Epidermal melanocyte (primary cell): ENCODE data around the gene DERL3.
A peak's percentile ranks its signal among the peaks of the same experiment; 100 is the strongest.
"Not testable (repeated sequence)": the region's sequence is repeated elsewhere in the genome, so short reads cannot be mapped to it uniquely, and the experiment has no call there.

Experiments used
- DNase-seq: peaks from one replicate; pipeline ENCODE4 v3.0.0; 2011; ENCODE audit warnings: low spot score; ENCODE audit not compliant: insufficient read length

Gene DERL3

DNA sequence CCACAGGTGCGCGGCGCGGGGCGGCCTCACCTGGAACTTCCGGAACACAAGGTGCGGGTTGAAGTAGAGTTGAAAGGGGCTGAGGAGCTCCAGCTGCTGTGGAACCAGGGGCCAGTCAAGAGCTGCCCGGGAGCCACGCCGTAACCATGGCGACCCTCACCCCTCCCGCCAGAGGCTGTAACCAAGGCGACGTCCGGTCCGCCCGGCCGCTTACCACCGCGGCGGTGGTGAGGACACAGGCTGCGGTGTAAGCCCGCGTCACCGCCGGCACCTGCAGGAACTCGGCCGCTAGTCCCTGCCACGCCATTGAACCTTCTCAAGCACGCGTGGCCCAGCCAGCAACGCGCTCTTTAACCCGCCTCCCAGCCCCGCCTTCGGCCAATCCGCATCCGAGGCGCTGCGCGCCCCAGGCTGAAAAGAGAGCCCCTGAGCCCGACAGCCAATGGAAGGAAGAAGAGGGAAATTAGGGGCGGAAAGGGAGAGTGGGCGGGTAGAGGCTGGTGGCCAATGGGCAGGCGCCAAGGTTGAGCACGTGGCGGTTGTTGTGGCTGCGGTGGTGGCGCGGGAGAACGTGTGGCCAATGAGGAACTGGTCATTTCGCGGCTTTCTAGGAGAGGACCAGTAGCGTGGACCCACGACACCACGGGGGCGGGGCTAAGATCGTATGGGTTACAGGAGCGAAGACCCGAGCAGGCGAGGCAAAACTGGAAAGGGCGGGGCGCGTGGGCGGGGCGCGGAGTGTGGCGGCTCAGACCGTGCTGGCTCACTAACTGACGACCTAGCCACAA is at the start of gene DERL3:
TSS of gene DERL3 (minus strand) at position 326 of the 788 bp plus-strand sequence. CDS start at position 307, 19 bp downstream.
- peak; percentile 89 for DNase-seq

DNA sequence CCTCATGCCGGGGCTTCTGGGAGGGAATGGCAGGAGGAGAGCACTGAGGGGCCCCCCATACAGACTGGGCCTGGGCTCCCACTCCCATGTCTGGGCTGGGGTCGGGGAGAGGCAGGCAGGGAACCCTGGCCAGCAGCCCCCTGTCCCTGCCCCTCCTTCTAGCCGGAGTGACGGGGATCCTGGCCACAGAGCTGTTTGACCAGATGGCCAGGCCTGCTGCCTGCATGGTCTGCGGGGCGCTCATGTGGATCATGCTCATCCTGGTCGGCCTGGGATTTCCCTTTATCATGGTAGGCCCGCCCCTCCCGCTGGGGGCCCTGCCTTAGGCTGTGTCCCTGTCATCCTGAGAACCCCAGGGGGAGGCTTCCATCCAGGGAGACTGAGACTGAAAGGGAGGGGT is 45.3 kb upstream of the DERL3 start:
- DNase-seq, result no peak

DNA sequence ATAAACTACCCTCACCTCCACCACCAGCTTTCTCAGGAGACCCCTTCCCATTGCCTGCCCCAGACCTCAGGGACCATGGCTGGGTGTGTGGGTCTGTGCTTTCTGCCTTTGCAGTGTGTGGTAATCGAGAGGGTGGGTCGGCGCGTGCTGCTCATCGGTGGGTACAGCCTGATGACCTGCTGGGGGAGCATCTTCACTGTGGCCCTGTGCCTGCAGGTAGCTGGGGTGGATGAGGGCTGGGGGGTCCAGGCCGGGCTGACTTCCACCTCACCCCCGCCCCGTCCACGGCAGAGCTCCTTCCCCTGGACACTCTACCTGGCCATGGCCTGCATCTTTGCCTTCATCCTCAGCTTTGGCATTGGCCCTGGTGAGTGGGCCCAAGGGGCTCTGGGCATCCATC is 44.9 kb upstream of the DERL3 start:
- no peak for DNase-seq

DNA sequence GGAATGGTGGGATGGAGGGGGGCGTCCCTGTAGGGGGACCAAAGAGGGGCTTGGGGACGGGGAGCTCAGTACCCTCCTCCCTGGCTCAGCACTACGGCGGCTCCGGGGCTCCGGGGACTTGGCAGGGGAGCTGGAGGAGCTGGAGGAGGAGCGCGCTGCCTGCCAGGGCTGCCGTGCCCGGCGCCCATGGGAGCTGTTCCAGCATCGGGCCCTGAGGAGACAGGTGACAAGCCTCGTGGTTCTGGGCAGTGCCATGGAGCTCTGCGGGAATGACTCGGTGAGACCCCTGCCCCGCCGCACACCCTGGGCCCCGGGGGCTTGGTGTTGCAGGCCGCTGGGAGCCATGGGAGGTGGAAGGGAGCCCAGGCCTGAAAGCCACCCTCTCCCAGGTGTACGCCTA is 43.6 kb upstream of the DERL3 start:
- DNase-seq, result no peak

DNA sequence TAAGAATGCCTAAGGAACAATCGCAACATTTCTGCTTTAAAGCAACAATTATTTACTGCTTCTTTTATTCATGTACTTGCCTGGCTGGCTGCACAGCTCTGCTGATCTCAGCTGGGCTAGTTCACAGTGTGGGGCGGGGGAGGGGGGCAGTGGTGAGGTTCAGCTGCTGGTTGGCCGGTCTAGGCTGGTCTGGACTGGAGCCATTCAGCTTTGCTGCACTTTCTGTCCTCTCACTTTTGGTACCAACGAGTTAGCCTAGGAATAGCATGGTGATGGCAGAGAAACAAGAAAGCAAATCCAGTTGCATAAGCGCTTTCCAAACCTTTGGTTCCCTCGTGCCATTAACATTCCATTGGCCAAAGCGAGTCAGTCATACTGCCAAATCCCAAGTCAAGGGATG is 39.4 kb upstream of the DERL3 start:
- DNase-seq, result no peak

DNA sequence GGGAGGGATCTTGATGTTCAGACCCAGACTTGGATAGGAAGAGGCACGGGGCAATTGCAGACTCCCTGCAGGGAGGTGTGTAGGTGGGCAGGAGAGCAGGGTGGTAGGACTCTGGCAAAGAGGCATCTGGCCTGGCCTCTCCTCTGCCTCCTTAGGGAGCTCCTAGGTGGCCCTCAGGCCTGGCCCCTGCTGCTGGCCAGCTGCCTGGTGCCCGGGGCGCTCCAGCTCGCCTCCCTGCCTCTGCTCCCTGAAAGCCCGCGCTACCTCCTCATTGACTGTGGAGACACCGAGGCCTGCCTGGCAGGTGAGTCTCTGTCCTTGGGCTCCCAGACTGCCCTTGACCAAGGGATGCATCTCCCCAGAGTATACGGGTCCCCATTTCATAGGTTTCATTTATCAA is 38.8 kb upstream of the DERL3 start:
- no peak for DNase-seq

DNA sequence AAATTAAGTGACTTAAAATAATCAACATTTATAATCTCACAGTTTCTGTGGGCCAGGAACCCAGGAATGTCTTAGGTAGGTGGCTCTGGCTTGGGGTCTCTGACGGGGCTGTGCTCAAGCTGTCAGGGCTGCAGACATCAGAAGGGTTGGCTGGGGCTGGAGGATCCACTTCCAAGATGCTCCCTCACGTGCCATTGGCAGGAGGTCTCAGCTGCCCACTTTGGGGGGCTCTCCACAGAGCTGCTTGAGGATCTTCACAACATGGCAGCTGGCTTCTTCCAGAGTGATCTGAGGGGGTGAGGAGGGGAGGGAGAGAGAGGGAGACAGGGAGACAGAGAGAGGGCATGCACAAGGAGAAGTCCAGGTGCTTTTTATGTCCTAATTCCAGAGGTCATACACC is 37.0 kb upstream of the DERL3 start:
- no peak for DNase-seq

DNA sequence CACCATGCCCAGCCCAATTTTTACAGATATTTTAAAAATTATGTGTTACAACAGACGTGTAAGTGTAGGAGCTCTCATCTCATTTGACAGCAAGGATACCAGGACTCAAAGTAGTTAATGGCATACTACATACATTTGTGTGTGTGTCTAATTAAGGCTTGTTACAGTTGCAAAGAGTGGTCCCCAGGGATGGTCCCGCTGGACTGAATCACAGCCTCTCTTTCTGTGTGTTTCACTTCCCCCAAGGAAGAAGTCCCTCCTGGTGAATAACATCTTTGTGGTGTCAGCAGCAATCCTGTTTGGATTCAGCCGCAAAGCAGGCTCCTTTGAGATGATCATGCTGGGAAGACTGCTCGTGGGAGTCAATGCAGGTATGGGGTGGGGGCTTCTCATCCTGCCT is 36.1 kb upstream of the DERL3 start:
- DNase-seq, result no peak

DNA sequence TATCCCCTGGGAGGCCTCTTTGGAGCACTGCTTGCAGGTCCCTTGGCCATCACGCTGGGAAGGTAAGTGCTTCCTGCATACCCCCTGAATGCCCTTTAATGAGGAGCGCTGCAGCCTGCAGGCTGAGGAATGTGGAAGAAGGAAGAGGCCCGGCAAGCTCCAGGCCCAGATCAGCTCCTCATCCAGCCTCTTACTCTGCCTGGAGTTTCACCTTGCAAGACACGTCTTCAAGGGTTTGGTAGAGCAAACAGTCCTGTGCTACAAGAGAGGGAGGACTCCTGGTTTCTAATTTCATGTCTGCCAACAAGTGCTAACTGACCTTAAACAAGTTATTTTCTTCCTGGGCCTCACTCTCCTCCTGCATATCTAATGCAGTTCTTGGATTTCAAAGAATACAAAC is 29.8 kb upstream of the DERL3 start:
- no peak for DNase-seq

DNA sequence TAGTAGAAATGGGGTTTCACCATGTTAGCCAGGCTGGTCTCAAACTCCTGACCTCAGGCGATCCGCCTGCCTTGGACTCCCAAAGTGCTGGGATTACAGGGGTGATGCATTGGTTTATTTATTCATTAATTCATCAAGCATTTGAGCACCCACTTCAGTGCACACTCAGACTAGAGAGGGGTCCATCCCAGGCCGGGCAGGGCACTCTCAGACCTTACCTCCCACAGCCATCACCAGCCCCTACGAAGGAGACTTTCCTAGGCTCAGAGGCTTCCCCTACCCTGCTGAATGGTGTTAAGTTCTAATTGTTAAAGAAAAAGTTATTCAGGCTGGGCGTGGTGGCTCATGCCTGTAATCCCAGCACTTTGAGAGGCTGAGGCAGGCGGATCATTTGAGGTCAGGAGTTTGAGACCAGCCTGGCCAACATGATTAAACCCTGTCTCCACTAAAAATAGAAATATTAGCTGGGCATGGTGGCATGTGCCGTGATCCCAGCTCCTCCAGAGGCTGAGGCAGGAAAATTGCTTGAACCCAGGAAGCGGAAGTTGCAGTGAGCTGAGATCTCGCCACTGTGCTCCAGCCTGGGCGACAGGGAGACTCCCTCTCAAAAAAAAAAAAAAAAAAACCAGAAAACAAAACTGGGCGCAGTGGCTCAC is 25.8 kb upstream of the DERL3 start:
- DNase-seq, result not testable (repeated sequence)

DNA sequence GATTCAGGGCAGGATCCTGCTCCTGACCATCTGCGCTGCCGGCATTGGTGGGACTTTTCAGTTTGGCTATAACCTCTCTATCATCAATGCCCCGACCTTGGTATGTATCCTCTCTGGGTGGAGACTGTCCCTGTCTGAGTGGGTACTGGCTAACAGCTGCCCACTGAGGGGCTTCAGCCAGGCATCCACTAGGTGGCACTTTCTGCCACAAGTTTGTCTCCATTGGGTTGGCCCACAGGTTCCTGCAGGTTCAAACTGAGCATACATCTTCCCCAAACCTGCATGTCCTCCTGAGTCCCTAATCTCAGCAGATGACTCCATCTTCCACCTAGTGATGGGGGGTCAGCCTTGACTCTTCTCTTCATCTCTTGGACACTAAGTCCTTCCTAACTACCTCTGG is 23.3 kb upstream of the DERL3 start:
- DNase-seq, result no peak

DNA sequence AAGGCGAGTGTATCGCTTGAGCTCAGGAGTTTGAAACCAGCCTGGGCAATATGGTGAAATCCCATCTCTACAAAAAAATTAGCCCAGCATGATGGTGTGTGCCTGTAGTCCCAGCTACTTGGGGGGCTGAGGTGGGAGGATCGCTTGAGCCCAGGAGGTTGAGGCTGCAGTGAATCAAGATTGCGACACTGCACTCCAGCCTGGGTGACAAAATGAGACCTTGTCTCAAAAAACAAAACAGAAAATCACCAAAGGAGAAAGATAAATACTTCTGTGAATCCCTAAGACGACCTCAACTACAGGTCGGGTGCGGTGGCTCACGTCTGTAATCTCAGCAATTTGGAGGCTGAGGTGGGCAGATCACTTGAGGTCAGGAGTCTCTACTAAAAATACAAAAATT is 21.4 kb upstream of the DERL3 start:
- DNase-seq, result not testable (repeated sequence)

DNA sequence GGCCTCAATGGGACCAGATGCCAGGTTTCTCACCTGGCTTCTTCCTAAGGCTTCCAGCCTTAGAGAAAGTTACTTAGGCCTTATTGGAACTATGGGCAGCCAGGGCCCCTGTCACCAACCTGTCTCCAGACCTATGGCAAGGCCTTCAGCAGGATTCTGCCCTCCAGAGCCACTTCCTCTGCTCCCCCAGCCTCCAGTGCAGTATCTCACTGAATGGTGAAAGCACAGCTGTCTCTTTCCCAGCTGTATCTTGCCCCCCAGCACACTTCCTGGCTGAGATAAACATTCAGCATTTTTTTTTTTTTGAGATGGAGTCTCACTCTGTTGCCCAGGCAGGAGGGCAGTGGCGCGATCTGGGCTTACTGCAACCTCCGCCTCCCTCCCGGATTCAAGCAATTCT is 20.4 kb upstream of the DERL3 start:
- no peak for DNase-seq

DNA sequence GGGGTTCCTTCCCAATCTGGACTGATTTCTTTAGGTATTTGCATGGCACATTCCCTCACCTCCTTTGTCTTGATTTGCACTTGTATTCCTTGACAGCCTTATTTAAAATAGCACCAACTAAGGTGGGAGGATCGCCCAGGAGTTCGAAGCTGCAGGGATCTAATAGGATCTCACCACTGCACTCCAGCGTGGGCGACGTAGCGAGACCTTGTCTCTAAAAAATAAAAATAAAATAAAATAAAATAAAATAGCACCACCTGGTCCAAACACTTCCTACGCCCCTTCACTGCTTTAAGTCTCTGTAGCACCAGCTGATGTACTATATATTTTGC is 19.6 kb upstream of the DERL3 start:
- DNase-seq, result no peak

DNA sequence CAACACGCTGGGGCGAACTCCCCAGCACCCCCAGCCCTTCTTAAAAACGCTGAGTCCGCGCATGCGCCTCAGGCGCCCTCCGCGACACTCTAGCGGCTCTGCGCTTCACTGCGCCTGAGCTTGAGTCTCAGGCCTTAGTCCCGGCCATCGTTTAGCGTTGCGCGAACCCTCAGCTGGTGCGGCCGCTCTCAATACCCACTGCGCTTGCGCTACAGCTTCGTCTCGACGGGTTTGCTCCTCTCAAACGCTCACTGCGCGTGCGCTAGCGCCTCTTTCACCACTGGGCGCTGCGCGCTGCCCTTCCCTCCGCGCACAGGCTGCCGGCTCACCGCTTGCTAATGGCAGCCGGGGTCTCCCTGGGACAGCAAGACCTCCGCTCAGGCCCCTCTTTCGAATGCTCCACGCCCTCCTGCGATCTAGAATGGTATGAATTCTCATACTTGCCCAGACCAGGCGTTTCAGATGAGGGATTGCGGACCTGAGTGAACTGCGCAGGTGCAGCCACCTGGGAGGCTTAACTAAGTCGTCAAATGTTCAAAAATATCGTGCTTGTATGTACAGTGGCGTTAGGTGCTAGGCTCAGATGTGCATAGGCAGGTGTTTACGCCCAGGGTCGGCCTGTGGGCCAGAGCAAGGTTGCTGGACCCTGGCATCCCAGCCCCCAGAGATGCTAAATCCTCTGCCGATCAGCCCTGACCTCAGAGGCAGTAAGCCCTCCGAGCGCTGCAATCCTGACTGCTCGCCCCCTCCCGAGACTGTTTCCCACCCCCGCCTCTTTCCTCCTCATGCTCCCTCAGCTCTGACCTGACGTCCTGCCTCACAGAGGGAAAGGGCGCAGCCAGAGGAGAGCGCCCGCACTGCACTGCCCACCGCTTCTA is 19.0 kb upstream of the DERL3 start, which contains the start of gene SLC2A11:
TSS of gene SLC2A11 (plus strand) at position 270 of the 878 bp plus-strand sequence. CDS start at position 395, 125 bp downstream.
- DNase-seq, result peak; percentile 99

DNA sequence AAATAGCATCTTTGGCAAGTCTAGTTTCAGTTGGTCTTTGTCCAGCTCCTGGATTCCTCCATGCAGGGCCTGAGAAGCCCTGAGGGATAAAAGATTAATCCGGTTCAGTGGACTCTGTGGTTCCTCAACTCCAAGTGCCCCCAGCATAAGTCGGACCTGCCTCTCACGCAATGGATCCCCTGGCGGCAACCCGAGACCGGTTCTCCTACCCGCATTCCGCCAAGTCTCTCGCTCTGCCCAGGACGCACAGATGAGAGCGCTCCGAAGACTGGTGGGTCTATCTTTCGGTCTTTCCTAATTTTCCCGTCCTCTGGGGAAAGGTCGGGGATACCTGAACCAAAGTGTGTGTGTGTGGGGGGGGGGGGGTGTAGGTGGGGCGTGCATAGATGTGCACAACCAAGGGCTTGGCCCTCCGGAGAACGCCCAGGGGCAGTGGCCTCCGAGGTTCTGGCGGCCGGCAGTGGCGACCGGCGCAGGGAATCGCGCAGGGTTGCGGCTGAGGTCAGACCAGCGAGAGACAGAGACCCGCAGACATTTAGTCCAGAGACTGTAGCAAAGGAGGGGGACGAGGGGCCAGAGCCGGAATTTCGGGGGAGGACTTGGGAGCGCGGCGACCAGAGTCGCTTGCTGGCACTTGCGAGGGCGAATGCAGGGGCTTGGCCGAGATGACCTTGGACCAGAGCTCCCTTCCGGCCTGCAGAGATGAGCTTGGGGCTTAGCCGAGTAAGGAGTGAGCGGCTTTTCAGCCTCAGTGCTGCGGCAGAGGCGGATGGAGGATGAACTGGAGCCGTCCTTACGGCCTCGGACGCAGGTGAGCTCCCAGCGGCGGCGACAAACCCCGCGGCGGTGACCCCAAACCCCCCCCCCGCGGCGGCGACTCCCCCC is 18.2 kb upstream of the DERL3 start:
- DNase-seq, result peak; percentile 65

DNA sequence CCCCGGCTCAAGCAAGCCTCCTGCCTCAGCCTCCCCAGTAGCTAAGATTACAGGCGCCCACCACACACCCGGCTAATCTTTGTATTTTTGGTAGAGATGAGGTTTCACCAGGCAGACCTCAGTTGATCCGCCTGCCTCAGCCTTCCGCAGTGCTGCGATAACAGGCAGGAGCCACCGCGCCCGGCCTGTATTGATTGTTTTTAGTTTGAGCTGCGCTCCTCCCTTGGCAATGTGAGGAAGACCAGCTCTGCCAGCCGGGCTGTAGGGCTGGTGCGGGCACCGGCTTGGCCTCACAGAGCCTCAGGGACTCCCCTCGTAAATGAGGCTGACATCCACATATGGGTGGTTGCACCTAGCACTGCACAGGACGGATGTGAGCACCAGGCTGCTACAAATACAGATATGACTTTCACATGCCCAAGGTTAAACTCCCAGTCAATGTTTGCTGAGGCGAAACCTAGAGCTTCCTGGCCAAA is 11.4 kb upstream of the DERL3 start:
- DNase-seq, result no peak

DNA sequence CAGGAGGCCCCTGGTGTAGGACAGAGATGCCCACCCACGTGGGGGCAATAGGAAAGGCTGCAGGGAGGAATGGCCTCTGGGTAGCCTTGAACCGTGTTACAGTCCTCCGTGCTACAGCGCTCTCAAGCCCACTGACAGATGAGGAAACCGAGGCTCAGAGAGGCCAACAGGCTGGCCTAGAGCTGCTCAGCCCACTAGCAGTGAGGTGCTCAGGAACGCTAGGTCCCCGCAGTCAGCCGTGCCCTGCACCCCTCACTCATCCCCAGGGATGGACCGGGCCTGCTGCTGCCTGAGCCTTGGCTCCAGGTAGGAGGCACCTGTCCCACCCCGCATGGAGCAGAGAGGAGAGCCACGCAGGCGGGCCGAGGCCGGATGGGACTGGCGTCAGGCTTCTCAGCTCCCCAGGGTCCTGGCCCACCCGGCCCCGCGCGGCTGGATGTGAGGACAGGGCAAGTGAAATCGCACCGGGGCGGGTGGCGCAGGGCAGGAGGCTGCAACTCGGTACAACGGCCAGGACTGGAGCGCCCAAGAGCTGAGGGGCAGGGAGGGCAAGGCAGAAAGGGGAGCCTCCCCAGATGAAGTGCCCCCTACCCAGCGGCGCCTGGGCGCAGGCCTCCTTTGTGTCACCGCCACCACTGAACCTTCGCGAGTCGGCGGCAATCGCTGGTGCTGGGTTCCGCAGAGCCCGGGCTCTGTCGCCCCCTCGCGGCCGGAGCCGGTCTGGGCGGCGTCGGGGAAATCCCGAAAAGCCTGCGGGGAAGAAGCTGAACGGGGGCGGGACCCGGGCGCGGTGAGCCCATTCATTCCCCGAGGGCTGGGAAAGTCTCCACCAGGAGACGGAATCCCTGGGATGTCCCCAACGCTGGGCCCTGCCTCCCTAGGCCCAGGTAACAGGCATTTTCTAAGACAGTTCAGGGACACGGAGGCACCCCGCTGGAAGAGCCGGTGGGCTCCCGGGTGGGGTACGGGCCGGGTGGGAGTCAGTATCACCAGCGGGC is 10.5 kb upstream of the DERL3 start:
- DNase-seq, result peak; percentile 80

DNA sequence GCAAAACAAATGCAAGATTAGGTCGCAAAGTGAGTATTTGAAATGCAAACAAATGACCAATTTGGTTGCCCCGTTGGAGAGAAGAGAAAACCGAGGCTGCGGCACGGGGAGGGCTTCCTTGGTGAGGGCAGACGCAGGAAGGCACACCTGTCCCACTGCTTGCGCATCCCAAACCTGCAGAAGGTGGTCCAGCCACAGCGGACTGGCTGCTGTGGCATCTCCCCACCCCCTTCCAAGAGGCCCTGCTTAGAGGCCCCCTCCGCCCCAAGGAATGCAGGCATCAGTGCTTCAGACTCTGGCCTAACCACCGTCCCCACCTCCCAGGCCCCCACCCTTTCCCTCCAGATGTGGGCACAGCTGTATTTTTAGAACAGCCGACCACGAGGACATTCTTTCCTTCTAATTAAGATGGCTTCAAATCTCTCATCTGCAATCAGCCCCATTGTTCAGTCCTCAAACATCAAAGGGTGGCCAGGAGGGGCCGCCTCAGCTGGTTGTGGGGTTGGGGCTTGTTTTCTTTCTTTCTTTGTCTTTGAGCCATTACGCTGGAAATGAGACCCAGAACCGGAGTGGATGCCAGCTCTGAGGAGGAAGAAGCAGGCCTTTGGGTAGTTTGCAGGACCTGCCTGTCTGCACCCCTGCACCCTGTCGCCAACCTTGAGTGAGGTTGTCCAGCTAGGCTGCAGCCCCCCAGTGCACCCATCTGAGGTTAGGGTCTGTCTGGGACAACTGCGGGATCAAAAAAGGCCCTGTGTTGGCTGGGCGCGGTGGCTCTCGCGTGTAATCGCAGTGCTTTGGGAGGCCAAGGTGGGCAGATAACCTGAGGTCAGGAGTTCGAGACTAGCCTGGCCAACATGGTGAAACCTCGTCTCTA is 9.4 kb upstream of the DERL3 start:
- DNase-seq, result no peak
